M059J (cell line): ENCODE results near the gene ATG4A. TPM values are rescaled to one million over a fixed set of nuclear protein-coding genes. Genes with fewer than 3 reads are reported as not detected.
A peak's percentile ranks its signal among the peaks of the same experiment; 100 is the strongest.

ENCODE experiments used
- DNase-seq: peaks from one replicate; pipeline ENCODE4 v3.0.0-alpha.2; 2012; ENCODE audit warnings: low read depth
- total RNA-seq: library from RNA; depleted of rRNA; stranded (reverse); fragments of >200 nt; shearing (Covaris generic); gene quantifications from 2 replicates; pipeline ENCODE4 v1.2.3, GENCODE V29; 2014; rRNA removed

Gene ATG4A
- 21.9 and 31.2 TPM in 2 replicates for total RNA-seq

GRCh38 chrX:108091264-108091877 is at the start of gene ATG4A, which contains the start of gene PSMD10:
Gene ATG4A (plus strand): TSS chrX:108091778. CDS start chrX:108091827, 49 bp downstream.
Gene PSMD10 (minus strand): TSS chrX:108091542. CDS start chrX:108091520, 22 bp downstream.
- peak; percentile 98 for DNase-seq

GRCh38 chrX:108044554-108045256 is 46.9 kb upstream of the ATG4A start, which contains the start of gene VSIG1:
Gene VSIG1 (plus strand): TSS chrX:108045065. CDS start chrX:108045131, 66 bp downstream.
- DNase-seq: no peak

GRCh38 chrX:108049649-108050048 is 41.9 kb upstream of the ATG4A start:
- no peak for DNase-seq

GRCh38 chrX:108053218-108053617 is 38.4 kb upstream of the ATG4A start:
- DNase-seq: no peak

GRCh38 chrX:108055546-108055945 is 36.0 kb upstream of the ATG4A start:
- no peak for DNase-seq

GRCh38 chrX:108059801-108060200 is 31.8 kb upstream of the ATG4A start:
- DNase-seq: no peak

- DNase-seq: no peak
These were observed 27.6 kb upstream of the ATG4A start for GRCh38 chrX:108064001-108064400.

- DNase-seq: no peak
These were observed 27.0 kb upstream of the ATG4A start for GRCh38 chrX:108064613-108065012.

- DNase-seq: no peak
These were observed 23.5 kb upstream of the ATG4A start for GRCh38 chrX:108068121-108068520.

GRCh38 chrX:108070891-108071290 is 20.7 kb upstream of the ATG4A start:
- peak; percentile 84 for DNase-seq

GRCh38 chrX:108071578-108071977 is 20.0 kb upstream of the ATG4A start:
- DNase-seq: no peak

- peak; percentile 84 for DNase-seq
These were observed 18.8 kb upstream of the ATG4A start for GRCh38 chrX:108072746-108073145.

GRCh38 chrX:108081110-108081509 is 10.5 kb upstream of the ATG4A start:
- no peak for DNase-seq

GRCh38 chrX:108087792-108088191 is 3.8 kb upstream of the ATG4A start:
- no peak for DNase-seq

GRCh38 chrX:108088511-108088910 is 3.1 kb upstream of the ATG4A start:
- DNase-seq: no peak

GRCh38 chrX:108090491-108091263 is 901 bp upstream of the ATG4A start:
- DNase-seq: peak; percentile 51

GRCh38 chrX:108091878-108092291 is 307 bp downstream of the ATG4A start:
- DNase-seq: peak; percentile 34

GRCh38 chrX:108097380-108097779 is 5.8 kb downstream of the ATG4A start:
- peak; percentile 46 for DNase-seq

GRCh38 chrX:108105473-108105872 is 13.9 kb downstream of the ATG4A start:
- no peak for DNase-seq

GRCh38 chrX:108114541-108114940 is 23.0 kb downstream of the ATG4A start:
- no peak for DNase-seq

GRCh38 chrX:108117988-108118387 is 26.4 kb downstream of the ATG4A start:
- no peak for DNase-seq

GRCh38 chrX:108121291-108121690 is 29.7 kb downstream of the ATG4A start:
- no peak for DNase-seq
